SK-N-SH treated with all-trans-retinoic acid at 6 μM for 48 hours (cell line): ENCODE measurements around the gene PEPD.

ENCODE experiments used
- ATAC-seq: fragments of 200-7000 bp; cut with Tn5 transposase; 3 replicates; pipeline ENCODE4 v1.9.1; 2020; ENCODE audit warnings: mild to moderate bottlenecking, moderate library complexity
- BACH2 ChIP-seq: fragments of 250-450 bp; sonication (Bioruptor Pico); IDR thresholded peaks from 2 replicates; pipeline ENCODE4 v1.9.0; 2021; ENCODE audit warnings: mild to moderate bottlenecking, borderline replicate concordance
- CREB5 ChIP-seq: fragments of 250-450 bp; sonication (Bioruptor Pico); IDR thresholded peaks from 2 replicates; pipeline ENCODE4 v1.5.1; 2020; ENCODE audit warnings: low read depth, mild to moderate bottlenecking, moderate library complexity
- CSDC2 ChIP-seq: fragments of 250-450 bp; sonication (Bioruptor Pico); IDR thresholded peaks from 2 replicates; pipeline ENCODE4 v1.5.0; 2020; ENCODE audit warnings: mild to moderate bottlenecking, moderate library complexity
- CSRNP3 ChIP-seq: fragments of 250-450 bp; sonication (Bioruptor Pico); IDR thresholded peaks from 2 replicates; pipeline ENCODE4 v1.5.1; 2021; ENCODE audit warnings: mild to moderate bottlenecking, moderate library complexity
- ESRRG ChIP-seq: fragments of 250-450 bp; sonication (Bioruptor Pico); IDR thresholded peaks from 2 replicates; pipeline ENCODE4 v1.6.1; 2021; ENCODE audit warnings: mild to moderate bottlenecking
- ISL1 ChIP-seq: fragments of 250-450 bp; sonication (Bioruptor Pico); IDR thresholded peaks from 2 replicates; pipeline ENCODE4 v2.1.2; 2022; ENCODE audit warnings: mild to moderate bottlenecking, moderate library complexity
- OSR1 ChIP-seq: fragments of 250-450 bp; sonication (Bioruptor Pico); IDR thresholded peaks from 2 replicates; pipeline ENCODE4 v1.8.0; 2022; ENCODE audit warnings: moderate library complexity, mild to moderate bottlenecking, inconsistent platforms
- PATZ1 ChIP-seq: fragments of 250-450 bp; sonication (Bioruptor Pico); IDR thresholded peaks from 2 replicates; pipeline ENCODE4 v1.8.0; 2020; ENCODE audit warnings: mild to moderate bottlenecking, moderate library complexity, borderline replicate concordance
- POU6F1 ChIP-seq: fragments of 250-450 bp; sonication (Bioruptor Pico); IDR thresholded peaks from 2 replicates; pipeline ENCODE4 v1.8.0; 2021; ENCODE audit warnings: low read depth, mild to moderate bottlenecking, moderate library complexity, borderline replicate concordance
- PPARA ChIP-seq: fragments of 250-450 bp; sonication (Bioruptor Pico); IDR thresholded peaks from 2 replicates; pipeline ENCODE4 v1.5.0; 2020; ENCODE audit warnings: mild to moderate bottlenecking, borderline replicate concordance
- RARB ChIP-seq: fragments of 250-450 bp; sonication (Bioruptor Pico); IDR thresholded peaks from 2 replicates; pipeline ENCODE4 v1.8.0; 2021; ENCODE audit warnings: mild to moderate bottlenecking, moderate library complexity
- SNAI2 ChIP-seq: fragments of 250-450 bp; sonication (Bioruptor Pico); IDR thresholded peaks from 2 replicates; pipeline ENCODE4 v1.5.0; 2020; ENCODE audit warnings: mild to moderate bottlenecking, moderate library complexity
- TCF4 ChIP-seq: fragments of 250-450 bp; sonication (Bioruptor Pico); IDR thresholded peaks from 2 replicates; pipeline ENCODE4 v1.8.0; 2021; ENCODE audit warnings: mild to moderate bottlenecking, moderate library complexity, borderline replicate concordance
- TOX ChIP-seq: fragments of 250-450 bp; sonication (Bioruptor Pico); IDR thresholded peaks from 2 replicates; pipeline ENCODE4 v1.8.0; 2021; ENCODE audit warnings: mild to moderate bottlenecking, moderate library complexity, borderline replicate concordance
- ZFP3 ChIP-seq: fragments of 250-450 bp; sonication (Bioruptor Pico); IDR thresholded peaks from 2 replicates; pipeline ENCODE4 v1.5.0; 2020; ENCODE audit warnings: mild to moderate bottlenecking, moderate library complexity
- ZFP30 ChIP-seq: fragments of 450-650 bp; formaldehyde crosslinking; IDR thresholded peaks from 2 replicates; pipeline ENCODE4 v1.5.0; 2022; ENCODE audit warnings: mild to moderate bottlenecking, moderate library complexity
- ZNF565 ChIP-seq: fragments of 450-650 bp; formaldehyde crosslinking; conservative IDR thresholded peaks from 2 replicates; pipeline ENCODE4 v1.5.0; 2020; ENCODE audit warnings: low read depth, mild to moderate bottlenecking, moderate library complexity
- ZNF70 ChIP-seq: fragments of 450-650 bp; formaldehyde crosslinking; IDR thresholded peaks from 2 replicates; pipeline ENCODE4 v1.5.0; 2020; ENCODE audit warnings: mild to moderate bottlenecking, moderate library complexity
- ZNF8 ChIP-seq: fragments of 450-650 bp; formaldehyde crosslinking; IDR thresholded peaks from 2 replicates; pipeline ENCODE4 v1.5.0; 2020; ENCODE audit warnings: mild to moderate bottlenecking, moderate library complexity
- TF ChIP-seq, protein P1 (sequence below): fragments of 250-450 bp; sonication (Bioruptor Pico); IDR thresholded peaks from 2 replicates; pipeline ENCODE4 v1.5.0; 2020; ENCODE audit warnings: mild to moderate bottlenecking, moderate library complexity

The PEPD gene

DNA sequence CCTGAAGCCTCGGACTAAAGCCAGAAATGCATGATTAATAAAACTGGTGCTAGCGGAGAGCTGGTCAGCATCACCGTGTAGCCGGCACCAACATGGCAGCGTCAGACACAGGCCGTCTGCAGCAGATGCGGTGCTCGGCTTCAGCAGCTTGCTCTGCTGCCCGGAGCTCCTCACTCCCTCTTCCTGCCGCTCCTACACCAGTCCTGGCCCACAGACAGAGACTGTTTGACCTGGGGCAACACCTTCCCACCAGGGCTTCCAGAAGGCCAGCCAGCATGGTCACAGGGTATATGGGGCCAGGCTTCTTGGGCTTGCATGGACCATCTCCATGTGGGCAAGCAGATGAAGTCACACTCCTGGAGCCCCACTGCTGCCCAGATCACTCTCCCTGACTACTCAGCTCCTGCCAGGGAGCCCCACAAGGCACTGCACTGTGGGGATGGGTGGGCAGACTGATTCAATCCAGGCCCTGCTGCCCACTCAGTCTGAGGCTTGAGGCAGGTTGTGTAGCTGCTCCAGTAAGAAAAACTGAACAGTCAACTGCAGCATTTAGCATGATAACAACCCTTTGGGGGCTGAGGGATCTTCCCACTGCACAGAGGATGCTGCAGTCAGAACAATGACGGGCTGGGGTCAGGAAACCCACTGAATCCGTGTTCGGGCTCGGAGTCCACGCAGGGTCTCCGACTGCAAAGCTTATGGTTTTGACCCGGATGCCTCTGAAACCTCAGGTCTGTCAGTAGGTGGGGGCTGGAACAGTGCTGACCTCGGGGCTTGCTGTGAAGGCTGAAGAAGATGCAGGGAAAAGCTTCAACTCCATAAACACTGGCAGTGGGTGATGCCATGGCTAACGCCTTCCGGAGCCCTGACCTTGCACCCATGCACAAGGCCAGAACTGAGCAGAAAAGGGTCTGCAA lies 102.5 kb downstream of the PEPD start:
- no peak for TF ChIP-seq CSRNP3 (CRISPR knock-in tag)
- no peak for TF ChIP-seq ZNF70 (CRISPR knock-in tag)
- TF ChIP-seq ZFP30 (CRISPR knock-in tag): no peak
- TF ChIP-seq, protein P1, sequence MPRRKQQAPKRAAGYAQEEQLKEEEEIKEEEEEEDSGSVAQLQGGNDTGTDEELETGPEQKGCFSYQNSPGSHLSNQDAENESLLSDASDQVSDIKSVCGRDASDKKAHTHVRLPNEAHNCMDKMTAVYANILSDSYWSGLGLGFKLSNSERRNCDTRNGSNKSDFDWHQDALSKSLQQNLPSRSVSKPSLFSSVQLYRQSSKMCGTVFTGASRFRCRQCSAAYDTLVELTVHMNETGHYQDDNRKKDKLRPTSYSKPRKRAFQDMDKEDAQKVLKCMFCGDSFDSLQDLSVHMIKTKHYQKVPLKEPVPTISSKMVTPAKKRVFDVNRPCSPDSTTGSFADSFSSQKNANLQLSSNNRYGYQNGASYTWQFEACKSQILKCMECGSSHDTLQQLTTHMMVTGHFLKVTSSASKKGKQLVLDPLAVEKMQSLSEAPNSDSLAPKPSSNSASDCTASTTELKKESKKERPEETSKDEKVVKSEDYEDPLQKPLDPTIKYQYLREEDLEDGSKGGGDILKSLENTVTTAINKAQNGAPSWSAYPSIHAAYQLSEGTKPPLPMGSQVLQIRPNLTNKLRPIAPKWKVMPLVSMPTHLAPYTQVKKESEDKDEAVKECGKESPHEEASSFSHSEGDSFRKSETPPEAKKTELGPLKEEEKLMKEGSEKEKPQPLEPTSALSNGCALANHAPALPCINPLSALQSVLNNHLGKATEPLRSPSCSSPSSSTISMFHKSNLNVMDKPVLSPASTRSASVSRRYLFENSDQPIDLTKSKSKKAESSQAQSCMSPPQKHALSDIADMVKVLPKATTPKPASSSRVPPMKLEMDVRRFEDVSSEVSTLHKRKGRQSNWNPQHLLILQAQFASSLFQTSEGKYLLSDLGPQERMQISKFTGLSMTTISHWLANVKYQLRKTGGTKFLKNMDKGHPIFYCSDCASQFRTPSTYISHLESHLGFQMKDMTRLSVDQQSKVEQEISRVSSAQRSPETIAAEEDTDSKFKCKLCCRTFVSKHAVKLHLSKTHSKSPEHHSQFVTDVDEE (CRISPR knock-in tag): no peak
- TF ChIP-seq CSDC2 (CRISPR knock-in tag): no peak
- TF ChIP-seq TOX: no peak
- TF ChIP-seq OSR1 (CRISPR knock-in tag): no peak
- TF ChIP-seq ISL1 (CRISPR knock-in tag): no peak
- no peak for TF ChIP-seq ZFP3 (CRISPR knock-in tag)
- no peak for TF ChIP-seq PPARA
- TF ChIP-seq POU6F1 (CRISPR knock-in tag): no peak
- no peak for TF ChIP-seq CREB5
- TF ChIP-seq ZNF8 (CRISPR knock-in tag): no peak
- TF ChIP-seq, all 23 proteins: peak for 0
- no peak for ATAC-seq

DNA sequence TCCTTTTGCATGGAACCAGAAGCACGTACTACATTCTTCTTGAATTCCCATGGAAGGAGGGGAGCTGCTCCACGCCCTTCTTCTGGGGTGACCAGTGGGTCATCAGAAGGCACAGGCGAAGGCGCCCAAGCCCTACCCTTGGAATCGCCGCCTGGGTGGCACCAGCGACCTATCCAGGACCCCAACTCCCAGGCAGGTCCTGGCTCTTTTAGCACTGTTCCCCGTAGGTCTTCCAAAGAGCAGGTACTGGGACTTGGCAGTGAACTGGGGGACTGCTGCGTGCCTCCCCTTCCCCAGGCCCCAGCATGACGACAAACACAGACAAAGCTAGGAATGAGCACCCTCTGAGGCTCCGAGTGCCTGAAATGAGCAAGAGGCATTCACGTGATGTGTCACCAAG lies 103.1 kb downstream of the PEPD start:
- TF ChIP-seq ZNF565 (no peak), RARB (CRISPR knock-in tag) (no peak), ZFP3 (CRISPR knock-in tag) (no peak), ESRRG (CRISPR knock-in tag) (no peak), SNAI2 (CRISPR knock-in tag) (no peak)
- no peak for ATAC-seq

DNA sequence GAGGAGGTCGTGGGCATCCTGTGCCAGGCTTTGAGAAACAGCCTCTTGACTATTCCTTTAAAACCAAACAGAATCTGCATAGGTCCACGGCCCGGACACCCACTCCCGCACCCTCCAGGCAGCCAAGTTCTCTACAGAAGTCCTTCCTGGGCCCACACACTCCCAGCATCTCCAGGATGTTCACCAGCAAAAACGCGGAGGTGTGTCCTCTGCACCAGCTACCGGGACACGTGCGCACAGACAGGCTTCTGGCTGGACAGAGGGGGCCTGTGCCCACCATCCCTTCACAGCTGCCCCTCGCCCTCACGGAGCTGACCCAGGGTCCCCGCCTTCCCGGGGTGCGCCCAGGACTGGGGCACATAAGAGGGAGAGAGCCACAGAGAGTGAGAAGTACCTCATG lies 103.8 kb downstream of the PEPD start:
- ATAC-seq: no peak
- TF ChIP-seq, protein P1 (CRISPR knock-in tag): no peak
- TF ChIP-seq PATZ1 (CRISPR knock-in tag) (no peak), OSR1 (CRISPR knock-in tag) (no peak), ZNF70 (CRISPR knock-in tag) (no peak), CSRNP3 (CRISPR knock-in tag) (no peak), ESRRG (CRISPR knock-in tag) (no peak), ISL1 (CRISPR knock-in tag) (no peak), ZFP30 (CRISPR knock-in tag) (no peak), CREB5 (no peak), TOX (no peak), SNAI2 (CRISPR knock-in tag) (no peak), TCF4 (no peak), ZFP3 (CRISPR knock-in tag) (no peak), PPARA (no peak), BACH2 (CRISPR knock-in tag) (no peak), RARB (CRISPR knock-in tag) (no peak), CSDC2 (CRISPR knock-in tag) (no peak)
